ENCODE data around the gene DNAH3. TPM values are rescaled to one million over a fixed set of nuclear protein-coding genes. Genes with fewer than 3 reads are reported as not detected.
"Not testable (repeated sequence)": the region's sequence is repeated elsewhere in the genome, so short reads cannot be mapped to it uniquely, and the experiment has no call there.

Gene DNAH3
- total RNA-seq, 1 donor from 2014 or later, result 3.1 TPM

DNA sequence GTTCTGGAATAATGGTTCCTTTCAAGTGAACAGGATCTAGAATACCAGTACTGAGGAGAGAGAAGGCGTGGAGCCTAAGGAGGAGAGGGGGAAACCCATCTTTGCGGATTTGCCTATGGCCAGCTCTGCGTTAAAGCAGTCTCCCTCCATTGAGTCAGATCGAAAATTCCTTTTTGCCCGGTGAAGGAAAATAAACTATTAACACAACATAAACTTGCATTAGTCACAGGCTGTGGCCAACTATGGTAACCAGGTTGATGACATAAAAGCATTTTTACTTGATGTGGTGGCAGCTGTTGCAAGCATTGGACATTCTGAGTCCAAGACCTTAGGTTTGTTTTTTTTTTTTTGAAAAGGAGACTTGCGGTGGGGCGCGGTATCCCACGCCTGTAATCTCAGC, 16.7 kb upstream of the DNAH3 start:
- DNase-seq (ENCODE audit: low spot score), result no peak

DNA sequence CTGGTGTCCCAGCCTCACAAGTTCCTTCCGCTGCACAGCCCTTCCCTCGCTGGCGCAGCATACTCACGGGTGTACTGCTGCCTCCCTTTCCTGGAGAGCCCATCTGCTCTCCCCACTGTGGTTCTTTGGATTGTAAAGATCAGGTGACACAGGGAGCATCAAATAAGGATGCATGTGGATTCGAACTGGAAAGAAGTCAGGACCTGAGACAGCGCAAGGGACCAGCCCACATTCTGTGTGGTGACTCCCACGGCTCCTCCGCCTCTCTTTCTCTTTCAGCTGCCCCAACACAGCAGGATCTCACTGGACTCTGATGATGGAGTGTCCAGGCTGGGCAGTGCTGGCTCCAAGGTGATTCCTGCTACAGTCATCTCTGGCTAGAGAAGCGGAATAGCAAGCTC, 15.9 kb upstream of the DNAH3 start:
- DNase-seq (ENCODE audit: low spot score), result no peak

DNA sequence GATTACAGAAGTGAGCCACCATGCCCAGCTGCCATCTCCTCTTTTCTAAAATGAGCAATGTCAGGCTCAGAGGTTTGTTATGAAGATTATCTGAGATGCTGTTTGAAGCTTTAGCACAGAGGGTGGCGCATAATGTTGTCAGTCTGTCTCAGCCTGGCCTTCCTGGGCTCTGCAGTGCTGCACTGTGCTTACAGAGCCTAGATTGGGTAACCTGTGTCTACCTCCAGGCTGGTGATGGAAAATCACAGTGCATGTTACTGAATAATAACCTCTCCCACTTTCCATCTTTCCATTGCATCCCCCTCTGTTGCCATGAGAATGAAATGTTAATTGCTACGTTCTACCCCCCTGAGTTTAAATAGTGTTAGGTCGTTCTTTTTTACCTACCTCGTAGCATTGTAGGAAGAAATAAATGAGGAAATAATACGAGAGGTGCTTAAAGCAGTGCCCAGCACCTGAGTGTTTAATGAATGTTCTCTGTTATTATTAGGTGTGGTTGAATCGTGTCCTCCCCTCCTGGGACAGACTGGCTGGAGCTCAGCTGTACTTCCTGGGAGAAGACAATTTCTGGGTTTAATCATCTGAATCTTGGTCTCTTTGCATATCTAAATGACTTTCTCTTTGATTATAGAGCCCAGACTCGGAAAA, 14.0 kb upstream of the DNAH3 start:
- no peak for DNase-seq (ENCODE audit: low spot score)

DNA sequence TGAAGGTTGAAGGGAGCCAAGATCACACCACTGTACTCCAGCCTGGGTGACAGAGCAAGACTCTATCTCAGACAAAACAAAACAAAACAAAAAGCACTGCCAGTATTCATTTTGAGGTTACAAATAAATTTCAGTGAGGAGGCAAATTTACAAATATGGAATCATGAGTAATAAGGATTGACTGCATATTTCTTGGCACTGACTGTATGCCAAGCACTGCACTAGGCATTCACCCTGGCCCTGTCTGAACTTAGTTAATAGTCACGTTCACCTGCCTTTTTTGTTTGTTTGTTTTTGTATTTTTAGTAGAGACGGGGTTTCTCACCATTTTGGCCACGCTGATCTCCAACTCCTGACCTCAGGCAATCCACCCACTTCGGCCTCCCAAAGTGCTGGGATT, 12.9 kb upstream of the DNAH3 start:
- no peak for DNase-seq (ENCODE audit: low spot score)

DNA sequence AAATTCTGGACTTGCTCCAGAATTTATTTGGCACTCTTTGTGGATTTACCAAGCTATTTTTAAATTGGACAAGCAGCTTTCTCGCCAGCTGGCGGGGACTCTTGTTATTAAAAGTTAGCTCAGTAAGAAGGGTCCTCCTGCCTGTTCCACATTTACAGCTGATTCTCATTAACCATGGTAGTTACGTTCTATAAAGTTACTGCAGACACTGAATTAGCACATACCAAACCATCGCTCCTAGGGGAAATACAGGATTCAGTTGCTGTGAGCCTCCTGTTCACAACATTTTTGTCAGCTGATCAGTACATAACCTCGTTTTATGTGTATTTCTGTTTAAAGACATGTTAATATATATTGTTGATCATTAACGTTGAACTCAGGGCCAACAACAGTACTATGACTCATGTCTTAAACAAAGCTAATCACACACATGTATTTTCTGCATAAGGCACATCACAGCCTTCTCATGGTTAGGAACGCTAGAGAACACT, 12.1 kb upstream of the DNAH3 start:
- DNase-seq (ENCODE audit: low spot score), result peak; percentile 49

DNA sequence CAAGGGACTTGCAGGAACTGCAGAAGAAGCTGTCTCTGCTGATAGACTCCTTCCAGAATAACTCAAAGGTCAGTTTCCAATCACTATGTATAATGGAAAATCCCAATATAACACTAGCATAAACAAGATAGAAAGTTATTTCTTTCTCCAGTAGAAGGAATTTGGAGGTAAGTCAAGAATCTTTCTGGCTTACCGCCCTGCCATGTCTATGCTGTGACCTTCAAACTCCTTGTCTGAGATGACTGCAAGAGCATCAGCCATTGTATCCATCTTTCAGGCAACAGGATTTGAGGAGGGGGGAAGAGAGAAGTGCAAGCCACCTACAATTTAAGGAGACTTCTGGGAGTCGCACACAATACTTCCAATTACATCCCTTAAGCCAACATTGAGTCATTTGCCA, 10.6 kb upstream of the DNAH3 start:
- DNase-seq (ENCODE audit: low spot score), result no peak

DNA sequence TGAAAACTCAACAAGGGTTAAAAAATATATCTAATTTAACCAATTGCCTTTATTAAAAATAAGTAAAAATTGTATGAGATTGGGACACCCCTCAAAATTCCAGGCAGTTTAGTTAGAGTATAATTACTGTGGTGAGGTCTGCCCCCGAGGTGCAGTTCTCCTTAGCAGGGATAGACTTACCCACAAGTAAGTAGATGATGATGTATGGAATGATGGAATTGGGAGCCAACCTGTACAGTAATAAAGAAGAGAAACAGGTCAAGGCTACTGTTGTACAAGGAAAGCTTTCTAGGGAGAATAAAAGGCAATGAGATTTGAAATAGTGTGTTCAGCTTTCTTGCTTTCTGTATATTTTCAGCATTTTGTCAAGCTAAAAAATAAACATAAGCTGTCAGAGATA, 9.6 kb upstream of the DNAH3 start:
- no peak for DNase-seq (ENCODE audit: low spot score)

DNA sequence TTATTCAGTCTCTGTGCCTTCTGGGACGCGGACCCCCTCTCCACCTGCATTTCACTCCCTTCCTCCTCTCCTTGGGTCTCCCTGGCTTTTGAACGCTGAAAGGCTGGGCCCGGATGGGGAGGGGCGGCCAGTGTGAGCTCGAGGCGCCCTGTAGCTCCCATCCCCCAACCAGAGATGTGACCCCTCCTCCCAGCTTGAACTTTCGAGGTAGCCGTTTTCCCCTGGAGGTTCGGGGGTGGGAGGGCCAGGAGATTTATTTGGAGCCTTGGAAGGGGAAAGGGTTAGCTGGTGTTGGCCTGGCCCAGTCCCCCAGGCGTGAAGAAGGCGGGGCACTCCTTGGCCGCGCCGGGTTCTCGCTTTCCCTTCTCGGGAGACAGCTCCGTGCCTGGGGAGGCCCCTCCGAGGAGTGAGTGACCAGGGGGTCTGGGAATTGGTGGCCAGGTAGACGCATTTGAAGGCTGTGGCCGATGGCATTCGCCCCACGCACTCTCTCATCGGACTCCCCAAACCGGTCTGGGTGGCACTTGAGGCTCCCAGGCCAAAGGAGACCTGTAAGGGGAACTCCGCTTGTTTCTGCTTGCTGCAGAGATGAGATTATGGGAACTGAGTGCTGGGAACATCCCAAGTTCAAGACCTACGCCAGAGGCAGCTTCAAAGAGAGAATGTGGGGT, 8.8 kb upstream of the DNAH3 start:
- peak; percentile 74 for DNase-seq (ENCODE audit: low spot score)

DNA sequence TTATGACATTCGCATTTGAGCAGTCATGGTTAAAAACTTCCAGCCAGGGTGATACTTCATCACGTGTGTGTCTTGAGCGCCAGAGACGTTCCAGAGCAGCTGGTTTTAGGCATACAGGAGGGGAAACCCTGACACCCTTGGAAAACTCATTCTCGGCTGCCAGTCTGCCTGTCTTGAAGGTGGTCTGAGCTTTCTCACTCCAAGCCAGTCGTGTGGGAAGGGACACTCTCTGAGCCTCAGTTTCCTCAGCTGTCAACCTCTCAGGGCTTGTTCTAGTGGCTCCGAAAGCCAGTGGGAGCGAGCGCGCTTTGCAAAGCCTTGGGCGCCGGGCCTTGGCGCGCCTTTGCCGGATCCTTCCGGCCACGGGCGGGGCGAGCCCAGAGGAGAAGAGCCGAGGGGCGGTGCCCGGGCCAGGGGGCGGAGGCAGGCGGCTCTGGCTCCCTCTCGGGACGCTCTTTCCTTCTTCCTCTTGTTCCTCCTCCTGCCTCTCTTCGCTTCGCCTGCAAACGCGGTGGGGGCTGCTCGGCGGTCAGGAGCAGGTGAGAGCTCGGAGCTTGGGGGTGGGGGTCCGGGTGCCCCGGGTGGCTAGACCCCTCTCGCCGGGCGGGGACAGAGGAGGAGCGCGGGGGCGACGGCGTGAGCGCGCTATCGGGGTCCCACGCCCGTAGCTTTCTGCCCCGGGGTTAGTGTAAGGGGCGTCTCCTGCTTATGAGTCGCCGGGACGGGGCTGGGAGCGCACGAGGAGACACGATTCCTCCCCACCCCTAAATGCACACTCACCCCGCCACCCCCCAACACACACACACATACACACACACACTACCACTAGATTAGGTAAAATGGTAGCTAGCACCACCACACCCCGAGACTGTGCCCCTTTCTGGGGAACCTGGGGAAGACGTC, 7.8 kb upstream of the DNAH3 start, which contains the start of gene LDAF1:
TSS of gene LDAF1 (plus strand) at position 467 of the 903 bp plus-strand sequence. CDS start 2,509 bp downstream, outside the sequence.
- peak; percentile 91 for DNase-seq (ENCODE audit: low spot score)

DNA sequence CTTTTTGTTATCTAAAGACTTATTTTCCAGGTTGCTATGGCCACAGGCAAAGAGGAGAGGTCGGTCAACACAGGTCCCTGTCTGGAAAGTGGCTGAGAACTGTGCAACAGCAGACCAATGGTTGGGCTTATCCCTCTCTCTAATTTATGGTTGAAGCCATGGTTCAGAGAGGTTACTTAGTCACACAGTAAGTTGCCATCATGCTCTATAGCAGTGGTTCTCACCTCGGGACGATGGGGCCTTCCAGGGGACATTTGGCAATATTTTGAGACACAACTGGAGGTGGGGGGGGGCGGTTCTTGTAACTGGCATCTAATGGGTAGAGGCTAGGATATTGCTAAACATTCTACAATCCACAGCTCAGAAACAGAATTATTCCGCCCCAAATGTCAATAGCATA, 7.0 kb upstream of the DNAH3 start:
- no peak for DNase-seq (ENCODE audit: low spot score)

DNA sequence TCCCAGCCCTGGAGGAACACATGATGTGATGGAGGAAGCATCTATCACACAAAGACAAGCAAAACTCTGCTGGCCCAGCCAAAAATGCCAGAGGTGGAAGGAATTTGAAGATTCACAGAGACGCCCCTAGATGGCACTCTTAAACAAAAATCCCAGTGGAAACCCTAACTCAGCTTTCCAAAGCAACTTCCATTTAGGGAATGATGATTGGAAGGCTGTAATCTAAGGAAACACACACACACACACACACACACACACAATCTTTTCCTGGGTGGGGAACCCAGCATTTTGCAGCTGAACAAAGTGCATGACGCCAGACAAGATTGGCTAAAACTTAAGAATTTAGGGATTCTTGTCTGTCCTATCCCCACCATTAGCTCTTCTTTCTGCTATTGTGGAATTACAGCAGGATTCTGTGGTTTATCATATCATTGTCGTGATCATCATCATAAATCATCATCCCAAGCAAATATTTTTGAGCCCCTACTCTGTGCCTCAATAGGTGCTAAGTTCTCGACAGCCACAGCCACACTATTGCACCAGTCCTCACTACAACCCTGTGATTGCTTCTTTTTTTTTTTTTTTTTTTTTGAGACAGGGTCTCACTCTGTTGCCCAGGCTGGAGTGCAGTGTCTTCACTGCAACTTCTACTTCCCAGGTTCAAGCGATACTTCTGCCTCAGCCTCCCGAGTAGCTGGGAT, 6.3 kb upstream of the DNAH3 start:
- DNase-seq (ENCODE audit: low spot score), result peak; percentile 59

DNA sequence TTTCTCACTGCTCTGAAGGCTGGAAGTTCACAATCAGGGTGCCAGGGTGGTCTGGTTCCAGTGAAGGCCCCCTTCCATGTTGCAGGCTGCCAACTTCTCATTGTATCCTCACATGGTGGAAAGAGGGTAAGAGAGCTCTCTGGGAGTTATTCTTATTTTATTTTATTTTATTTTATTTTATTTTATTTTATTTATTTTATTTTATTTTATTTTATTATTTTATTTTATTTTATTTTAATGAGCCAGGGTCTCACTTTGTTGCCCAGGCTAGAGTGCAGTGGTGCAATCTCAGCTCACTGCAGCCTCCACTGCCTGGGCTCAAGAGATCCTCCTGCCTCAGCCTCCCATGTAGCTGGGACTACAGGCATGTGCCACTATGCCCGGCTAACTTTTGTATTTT, 5.4 kb upstream of the DNAH3 start:
- not testable (repeated sequence) for DNase-seq (ENCODE audit: low spot score)

DNA sequence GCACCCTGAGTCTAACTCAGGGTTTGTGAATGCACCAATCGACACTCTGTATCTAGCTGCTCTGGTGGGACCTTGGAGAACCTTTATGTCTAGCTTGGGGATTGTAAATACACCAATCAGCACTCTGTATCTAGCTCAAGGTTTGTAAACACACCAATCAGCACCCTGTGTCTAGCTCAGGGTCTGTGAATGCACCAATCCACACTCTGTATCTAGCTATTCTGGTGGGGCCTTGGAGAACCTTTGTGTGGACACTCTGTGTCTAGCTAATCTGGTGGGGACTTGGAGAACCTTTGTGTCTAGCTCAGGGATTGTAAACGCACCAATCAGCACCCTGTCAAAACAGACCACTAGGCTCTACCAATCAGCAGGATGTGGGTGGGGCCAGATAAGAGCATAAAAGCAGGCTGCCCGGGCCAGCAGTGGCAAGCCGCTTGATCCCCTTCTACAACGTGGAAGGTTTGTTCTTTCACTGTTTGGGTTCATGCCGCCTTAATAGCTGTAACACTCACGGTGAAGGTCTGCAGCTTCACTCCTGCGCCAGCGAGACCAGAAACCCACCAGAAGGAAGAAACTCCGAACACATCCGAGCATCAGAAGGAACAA, 2.6 kb upstream of the DNAH3 start:
- not testable (repeated sequence) for DNase-seq (ENCODE audit: low spot score)

DNA sequence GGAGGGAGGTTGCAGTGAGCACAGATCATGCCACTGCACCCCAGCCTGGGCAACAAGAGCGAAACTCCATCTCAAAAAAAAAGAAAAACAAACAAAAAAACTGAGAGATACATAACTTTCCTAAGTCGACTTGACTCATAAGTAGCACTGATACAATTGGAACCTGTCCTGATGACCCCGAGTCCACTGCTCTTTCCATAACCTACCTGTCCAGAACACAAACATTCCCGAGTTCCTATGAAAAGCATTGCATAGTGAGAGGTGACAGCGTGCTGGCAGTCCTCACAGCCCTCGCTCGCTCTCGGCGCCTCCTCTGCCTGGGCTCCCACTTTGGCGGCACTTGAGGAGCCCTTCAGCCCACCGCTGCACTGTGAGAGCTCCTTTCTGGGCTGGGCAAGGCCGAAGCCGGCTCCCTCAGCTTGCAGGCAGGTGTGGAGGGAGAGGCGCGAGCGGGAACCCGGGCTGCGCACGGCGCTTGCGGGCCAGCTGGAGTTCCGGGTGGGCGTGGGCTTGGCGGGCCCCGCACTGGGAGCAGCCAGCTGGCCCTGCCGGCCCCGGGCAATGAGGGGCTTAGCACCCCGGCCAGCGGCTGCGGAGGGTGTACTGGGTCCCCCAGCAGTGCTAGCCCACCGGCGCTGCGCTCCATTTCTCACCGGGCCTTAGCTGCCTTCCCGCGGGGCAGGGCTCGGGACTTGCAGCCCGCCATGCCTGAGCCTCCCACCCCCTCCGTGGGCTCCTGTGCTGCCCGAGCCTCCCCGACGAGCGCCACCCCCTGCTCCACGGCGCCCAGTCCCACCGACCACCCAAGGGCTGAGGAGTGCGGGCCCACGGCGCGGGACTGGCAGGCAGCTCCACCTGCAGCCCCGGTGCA, 1.7 kb upstream of the DNAH3 start:
- not testable (repeated sequence) for DNase-seq (ENCODE audit: low spot score)

DNA sequence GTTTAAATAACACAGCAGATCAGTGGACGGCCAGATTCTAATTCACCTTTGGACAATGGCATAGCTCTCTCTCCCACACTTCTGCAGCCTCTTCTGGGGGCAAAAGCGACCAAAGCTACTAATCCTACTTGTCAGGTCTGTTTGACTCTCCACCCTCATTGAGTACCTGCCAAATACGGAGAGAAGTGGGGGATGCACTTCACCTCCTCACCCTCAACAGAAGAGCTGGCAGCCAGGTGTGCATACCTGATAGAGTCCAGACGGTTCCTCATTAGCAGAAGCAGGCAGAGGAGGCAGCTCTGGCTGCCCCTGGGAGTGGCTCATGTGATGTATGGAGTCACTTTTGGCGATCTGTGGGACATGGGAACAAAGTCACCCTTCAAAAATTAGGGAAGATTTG, 4.9 kb downstream of the DNAH3 start:
- DNase-seq (ENCODE audit: low spot score), result no peak

DNA sequence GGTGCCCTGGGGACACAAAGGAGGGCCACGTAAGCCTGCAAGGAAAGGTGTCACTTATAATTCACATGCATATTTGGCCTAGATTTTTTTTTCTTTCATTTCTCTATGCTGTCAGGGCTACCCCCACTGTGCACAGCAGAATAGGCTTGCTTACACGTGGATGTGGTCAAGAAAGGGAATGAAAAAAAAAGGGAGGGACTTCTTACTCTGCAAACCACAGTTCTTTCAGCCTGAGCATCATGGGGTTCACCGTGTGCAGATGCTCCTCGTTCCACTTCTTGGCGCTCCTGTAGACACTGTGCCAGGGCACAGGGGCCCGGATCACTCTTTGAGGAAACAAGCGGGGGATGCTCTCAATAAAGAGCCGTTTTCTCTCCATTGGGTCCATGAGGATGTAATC, 16.6 kb downstream of the DNAH3 start:
- no peak for DNase-seq (ENCODE audit: low spot score)

DNA sequence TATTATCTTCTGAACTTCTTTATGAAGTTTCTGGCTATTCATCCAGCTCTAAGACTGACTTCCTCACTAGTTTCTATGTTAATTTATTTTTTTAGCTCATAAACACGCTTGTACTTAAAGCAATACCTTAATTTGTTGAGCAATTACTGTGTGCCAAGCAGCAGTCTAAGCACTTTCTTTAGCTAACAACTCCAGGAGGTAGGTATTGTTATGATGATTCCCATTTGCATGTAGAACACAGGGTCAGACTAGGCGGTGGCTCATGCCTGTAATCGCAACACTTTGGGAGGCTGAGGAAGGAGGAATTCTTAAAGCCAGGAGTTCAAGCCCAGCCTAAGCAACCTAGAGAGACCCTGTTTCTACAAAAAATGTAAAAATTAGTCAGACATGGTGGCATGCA, 19.8 kb downstream of the DNAH3 start:
- no peak for DNase-seq (ENCODE audit: low spot score)

DNA sequence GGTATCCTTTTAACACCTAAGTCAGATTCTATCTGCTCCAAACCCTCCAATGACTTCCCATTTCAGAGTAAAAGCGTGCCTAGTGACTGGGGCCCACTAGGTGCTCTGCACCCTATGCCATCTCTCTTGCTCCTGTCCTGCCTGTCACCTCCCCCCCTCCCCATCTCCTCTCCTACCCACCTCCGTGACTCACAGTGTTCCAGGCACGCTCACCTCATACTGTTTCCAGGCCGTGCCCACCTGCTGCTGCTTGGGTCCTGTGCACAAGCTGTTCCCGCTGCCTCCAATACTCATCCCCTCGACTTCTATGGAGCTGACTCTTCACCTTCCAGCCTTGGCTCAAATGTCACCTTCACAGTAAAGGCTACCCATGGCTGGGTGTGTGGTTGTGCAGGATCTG, 21.7 kb downstream of the DNAH3 start:
- no peak for DNase-seq (ENCODE audit: low spot score)

DNA sequence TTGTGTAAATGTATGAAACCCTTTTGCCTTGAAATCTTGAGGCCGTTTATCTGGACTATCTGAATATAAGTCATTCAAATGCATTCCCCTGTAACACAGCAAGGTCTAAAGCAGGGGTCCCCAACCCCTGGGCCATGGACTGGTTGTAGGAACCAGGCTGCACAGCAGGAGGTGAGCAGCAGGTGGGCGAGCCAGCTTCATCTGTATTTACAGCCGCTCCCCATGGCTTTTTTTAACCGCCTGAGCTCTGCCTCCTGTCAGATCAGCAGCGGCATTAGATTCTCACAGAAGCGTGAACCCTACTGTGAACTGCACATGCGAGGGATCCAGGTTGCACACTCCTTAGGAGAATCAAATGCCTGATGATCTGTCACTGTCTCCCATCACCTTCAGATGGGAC, 24.1 kb downstream of the DNAH3 start:
- DNase-seq (ENCODE audit: low spot score), result no peak

DNA sequence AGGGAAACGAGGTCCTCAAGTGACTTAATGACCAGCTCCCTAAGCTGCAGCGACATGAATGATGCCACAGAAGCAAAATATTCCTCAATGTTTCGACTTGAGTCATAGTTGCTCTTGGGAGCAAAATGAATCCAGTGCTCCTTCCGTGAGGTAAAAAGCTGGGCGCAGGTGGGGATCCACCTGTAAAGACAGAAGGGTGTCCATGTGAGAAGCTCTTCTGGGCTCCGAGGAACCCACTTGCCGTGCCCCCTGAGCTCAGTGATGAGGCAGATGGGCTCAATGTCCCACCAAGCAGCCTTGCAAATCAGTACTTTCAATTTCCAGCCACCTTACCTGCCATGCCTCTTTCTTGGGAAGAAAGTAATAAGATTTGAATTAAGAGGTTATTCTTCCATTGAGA, 25.5 kb downstream of the DNAH3 start:
- DNase-seq (ENCODE audit: low spot score), result no peak
